Lower lobe of right lung (tissue), 2 donors: ENCODE data around the gene GRIFIN. TPM values are rescaled to one million over a fixed set of nuclear protein-coding genes. Genes with fewer than 3 reads are reported as not detected.
A peak's percentile ranks its signal among the peaks of the same experiment; 100 is the strongest.
"Not testable (repeated sequence)": the region's sequence is repeated elsewhere in the genome, so short reads cannot be mapped to it uniquely, and the experiment has no call there.

Experiments
- ATAC-seq, 2 donors: fragments of 200-7000 bp; cut with Tn5 transposase; one replicate each; pipeline ENCODE4 v1.9.1; 2020 to 2022; ENCODE audit warnings: mild to moderate bottlenecking in 2 of 2, moderate library complexity in 2 of 2
- DNase-seq: peaks from one replicate; pipeline ENCODE4 v3.0.0-alpha.2; 2020
- H3K27ac ChIP-seq: fragments of 200-600 bp; one replicate; pipeline ENCODE4 v1.8.0; 2022
- H3K27me3 ChIP-seq: fragments of 200-600 bp; one replicate; pipeline ENCODE4 v1.8.0; 2022; ENCODE audit warnings: low read depth
- H3K36me3 ChIP-seq: fragments of 200-600 bp; one replicate; pipeline ENCODE4 v1.8.0; 2022; ENCODE audit warnings: mild to moderate bottlenecking
- H3K4me1 ChIP-seq: fragments of 200-600 bp; one replicate; pipeline ENCODE4 v1.8.0; 2022
- H3K4me3 ChIP-seq: fragments of 200-600 bp; one replicate; pipeline ENCODE4 v1.8.0; 2022; ENCODE audit warnings: mild to moderate bottlenecking
- H3K9me3 ChIP-seq: fragments of 200-600 bp; one replicate; pipeline ENCODE4 v1.8.0; 2022
- CTCF ChIP-seq: fragments of 200-600 bp; IDR thresholded peaks from one replicate; pipeline ENCODE4 v1.8.0; 2022; ENCODE audit warnings: antibody characterized with exemption, mild to moderate bottlenecking
- intact Hi-C: fragments of 100-400 bp; cut with DNase I; formaldehyde crosslinking; loops from one replicate; pipeline ENCODE4 v1.11.0; 2022
- total RNA-seq: library from RNA; stranded (reverse); fragmentation: NEBNext Ultra II Directional; extraction: Animal tissue kit (Norgen Biotek cat#: 25700); gene quantifications from one replicate; pipeline ENCODE4 v1.2.1, GENCODE V29; 2021
- donor health status: DM: no; HTN: yes; CAD: no; lungs with severe emphysema.

The GRIFIN gene
- total RNA-seq, 1 donor from 2014 or later: not detected

GRCh38 chr7:2460641-2461040 is 15.6 kb downstream of the GRIFIN start:
- Histone ChIP-seq H3K36me3 (no peaks in the 10 kb centered on the region), H3K4me3 (no peak overlapping the region), H3K27me3 (no peaks in the 10 kb centered on the region), H3K4me1 (no peaks in the 10 kb centered on the region), H3K27ac (no peak overlapping the region), H3K9me3 (no peaks in the 10 kb centered on the region)
- no peak for TF ChIP-seq CTCF
- ATAC-seq: peak in 1 of 2 donors; percentile 27
- no peak for DNase-seq
- intact Hi-C loops: no loop called here

GRCh38 chr7:2460188-2460587 is 16.0 kb downstream of the GRIFIN start:
- H3K4me3 ChIP-seq: no peak overlapping the region

GRCh38 chr7:2459674-2460073 is 16.5 kb downstream of the GRIFIN start:
- TF ChIP-seq CTCF: no peak
- peak in 1 of 2 donors; percentile 8 for ATAC-seq
- Histone ChIP-seq H3K9me3 (no peaks in the 10 kb centered on the region), H3K27ac (no peak overlapping the region), H3K4me3 (no peak overlapping the region), H3K36me3 (no peaks in the 10 kb centered on the region), H3K4me1 (no peaks in the 10 kb centered on the region), H3K27me3 (no peaks in the 10 kb centered on the region)
- DNase-seq: no peak
- intact Hi-C loops: no loop called here

More at GRCh38 chr7:2460188-2460587, 16.0 kb downstream of the GRIFIN start:
- Histone ChIP-seq H3K27ac (no peak overlapping the region), H3K27me3 (no peaks in the 10 kb centered on the region), H3K36me3 (no peaks in the 10 kb centered on the region), H3K9me3 (no peaks in the 10 kb centered on the region), H3K4me1 (no peaks in the 10 kb centered on the region)
- no peak for TF ChIP-seq CTCF
- no peak for DNase-seq
- intact Hi-C loops: no loop called here
- ATAC-seq: peak in 1 of 2 donors; percentile 12

GRCh38 chr7:2453849-2454248 is 22.3 kb downstream of the GRIFIN start:
- H3K4me3 ChIP-seq, H3K27ac ChIP-seq, ATAC-seq, H3K36me3 ChIP-seq, H3K9me3 ChIP-seq, intact Hi-C loops, H3K27me3 ChIP-seq, DNase-seq: not testable (repeated sequence)
- peaks cover 21% of the 10 kb centered on the region for H3K4me1 ChIP-seq

GRCh38 chr7:2452643-2453270 is 23.4 kb downstream of the GRIFIN start:
- Histone ChIP-seq H3K27ac (no peak overlapping the region), H3K27me3 (no peaks in the 10 kb centered on the region), H3K4me3 (no peak overlapping the region), H3K4me1 (peaks cover 21% of the 10 kb centered on the region), H3K9me3 (no peaks in the 10 kb centered on the region), H3K36me3 (no peaks in the 10 kb centered on the region)
- intact Hi-C loops: no loop called here
- DNase-seq: no peak
- TF ChIP-seq CTCF: no peak
- ATAC-seq: no peak

GRCh38 chr7:2452074-2452507 is 24.1 kb downstream of the GRIFIN start:
- peaks cover under 1% of the 10 kb centered on the region for H3K36me3 ChIP-seq
- H3K9me3 ChIP-seq: no peaks in the 10 kb centered on the region
- ATAC-seq (peak; percentile 52 to 65), DNase-seq (no peak)
- H3K4me1 ChIP-seq: peaks cover 21% of the 10 kb centered on the region
- peak overlapping the region; percentile 47 for H3K4me3 ChIP-seq
- peak overlapping the region; percentile 46 for H3K27ac ChIP-seq
- no peaks in the 10 kb centered on the region for H3K27me3 ChIP-seq
- no peak for TF ChIP-seq CTCF
- intact Hi-C loops: no loop called here
